Right forelimb (tissue), 1 donor: ENCODE data around the gene TMSB15A.
"Not testable (repeated sequence)": the region's sequence is repeated elsewhere in the genome, so short reads cannot be mapped to it uniquely, and the experiment has no call there.

Source experiments
- DNase-seq: peaks from one replicate; pipeline ENCODE4 v3.0.0-alpha.2; 2018

TMSB15A gene

GRCh38 chrX:102515975-102516941 lies at the start of gene TMSB15A:
Gene TMSB15A (minus strand): TSS chrX:102516739.
- peak; percentile 83 for DNase-seq

- DNase-seq, result no peak
These were observed 44.0 kb upstream of the TMSB15A start for GRCh38 chrX:102560423-102561068.

DNA sequence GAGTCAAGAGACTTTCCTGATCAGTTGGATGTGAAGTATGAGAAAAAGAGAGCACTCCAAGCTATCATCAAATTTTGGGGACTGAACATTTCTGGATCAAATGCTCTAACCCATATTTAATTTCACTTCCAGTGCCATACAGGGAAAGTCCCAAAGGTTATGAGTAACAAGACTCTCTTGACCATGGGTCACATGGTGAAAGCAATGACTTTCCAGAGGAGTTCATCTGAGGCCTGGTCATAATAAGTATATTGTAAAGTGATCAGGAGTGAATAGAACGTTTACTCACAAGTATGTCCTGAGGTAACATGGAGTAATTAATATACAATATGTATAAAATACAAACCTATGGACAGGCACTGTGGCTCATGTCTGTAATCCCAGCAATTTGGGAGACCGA lies 42.1 kb upstream of the TMSB15A start:
- DNase-seq, result no peak

- DNase-seq, result no peak
These were observed 31.7 kb upstream of the TMSB15A start for GRCh38 chrX:102548231-102548630.

GRCh38 chrX:102546828-102547493 lies 30.4 kb upstream of the TMSB15A start:
- no peak for DNase-seq

DNA sequence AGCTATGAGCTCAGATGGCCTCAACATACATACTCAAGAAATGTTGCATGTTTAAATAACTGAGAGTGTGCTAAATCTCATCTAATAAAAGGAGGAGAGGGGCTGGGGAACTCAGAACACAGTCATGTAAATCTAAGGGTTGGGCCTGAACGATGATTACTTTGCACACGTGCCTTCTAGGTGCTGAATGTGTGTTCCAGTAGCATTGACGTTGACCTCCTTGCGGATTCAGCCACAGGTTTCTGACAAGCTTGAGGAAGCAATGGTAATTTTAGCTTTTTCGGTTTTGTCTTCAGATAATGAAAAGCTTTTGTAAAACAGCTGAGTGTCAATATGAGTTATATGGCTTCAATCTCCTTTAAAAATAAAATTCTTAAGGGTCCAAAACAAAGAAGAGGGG lies 29.6 kb upstream of the TMSB15A start:
- DNase-seq, result not testable (repeated sequence)

GRCh38 chrX:102535958-102536357 lies 19.4 kb upstream of the TMSB15A start:
- no peak for DNase-seq

DNA sequence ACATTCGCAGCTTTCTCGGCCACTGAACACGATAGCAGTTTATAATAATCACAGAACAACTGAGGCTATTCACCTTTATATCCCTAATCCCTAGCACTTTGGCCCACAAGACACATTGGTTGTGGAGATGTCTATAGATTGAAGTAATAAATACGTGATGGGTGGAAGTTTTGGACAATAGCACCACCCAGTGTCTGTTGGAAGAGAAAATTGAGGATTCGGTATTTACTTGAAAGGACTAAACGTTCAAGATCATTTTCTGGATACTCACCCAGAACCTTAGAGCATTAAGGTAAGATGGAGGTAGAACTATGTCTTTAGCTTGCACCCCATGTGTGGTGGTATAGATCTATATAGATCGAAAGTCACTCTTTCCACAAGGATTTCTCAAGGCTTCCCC lies 787 bp upstream of the TMSB15A start:
- DNase-seq, result no peak

DNA sequence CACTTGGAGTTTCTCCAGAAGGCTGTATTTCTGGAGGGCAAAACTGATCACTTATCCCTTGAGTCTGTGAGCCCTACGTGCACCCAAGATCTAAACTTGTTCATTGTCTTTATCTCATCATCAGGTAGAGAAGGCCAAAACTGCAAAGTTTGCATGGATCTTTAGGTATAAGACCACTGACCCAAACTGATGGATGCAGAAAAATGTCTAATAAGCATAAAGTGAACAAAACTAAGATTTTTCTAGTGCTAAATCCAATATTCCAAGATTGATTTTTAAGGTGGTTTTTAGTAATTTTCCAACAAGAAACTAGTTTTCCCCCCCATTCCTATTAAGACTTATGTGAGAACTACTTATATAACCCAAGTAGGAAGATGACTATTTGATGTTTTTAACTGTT lies 2.0 kb downstream of the TMSB15A start:
- no peak for DNase-seq

GRCh38 chrX:102498732-102499131 lies 17.8 kb downstream of the TMSB15A start:
- no peak for DNase-seq

- DNase-seq, result no peak
These were observed 24.8 kb downstream of the TMSB15A start for GRCh38 chrX:102491766-102492165.

GRCh38 chrX:102478765-102479164 lies 37.8 kb downstream of the TMSB15A start:
- not testable (repeated sequence) for DNase-seq

DNA sequence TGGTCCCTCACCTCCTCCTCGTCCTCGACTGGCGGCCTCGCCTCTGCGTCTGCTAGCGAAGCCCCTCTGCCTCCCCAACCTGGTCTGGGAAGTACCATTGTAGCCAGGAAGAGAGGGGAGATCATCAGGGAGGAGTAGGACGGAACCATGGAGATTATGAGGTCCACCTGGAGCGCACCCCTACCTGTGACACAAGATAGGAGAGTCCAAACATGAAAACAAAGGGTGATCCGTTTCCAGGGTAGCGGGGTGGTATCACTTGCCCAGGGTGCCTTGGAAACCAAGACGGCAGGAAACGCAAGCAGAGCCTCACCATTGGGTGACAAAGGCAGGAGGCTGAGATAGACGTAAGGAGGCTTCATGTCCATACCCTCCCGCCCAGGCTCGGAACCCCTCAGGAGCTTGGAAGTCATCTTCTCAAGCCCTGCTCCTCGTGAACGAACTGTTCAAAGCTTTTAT lies 44.7 kb downstream of the TMSB15A start, which contains the start of gene TCP11X2:
Gene TCP11X2 (minus strand): TSS at position 51 of the 459 bp plus-strand sequence.
- DNase-seq, result not testable (repeated sequence)

GRCh38 chrX:102470215-102470614 lies 46.3 kb downstream of the TMSB15A start:
- not testable (repeated sequence) for DNase-seq
